Endothelial cell of umbilical vein (primary cell): ENCODE measurements around the gene ANKRD44. TPM values are rescaled to one million over a fixed set of nuclear protein-coding genes. Genes with fewer than 3 reads are reported as not detected.

Experiments
- BruUV-seq: library from RNA; stranded (reverse); fragments of 400-500 nt; replicated peaks from 2 replicates; lab custom pipeline; 2021; lab: Mats Ljungman, UMichigan
- CTCF ChIA-PET: fragments of 300-600, 350-600 bp; sonication (Branson Sonifier 250); formaldehyde crosslinking; loops from one replicate; lab custom pipeline; 2021; ENCODE audit warnings: antibody characterized with exemption, inconsistent platforms; lab: Charles Lee
- POLR2A ChIA-PET: fragments of 300-600, 350-600 bp; sonication (Branson Sonifier 250); formaldehyde crosslinking; loops from one replicate; lab custom pipeline; 2021; ENCODE audit warnings: antibody characterized with exemption, inconsistent platforms; lab: Charles Lee
- DNase-seq: peaks from one replicate; pipeline ENCODE4 v3.0.0-alpha.2; 2011; ENCODE audit warnings: low read depth, low spot score
- FAIRE-seq: peaks from 2 replicates; lab custom pipeline; 2011; peaks lifted over from hg19 to GRCh38; lab: Jason Lieb, UNC
- H2AFZ ChIP-seq: 2 replicates; pipeline ENCODE4 v1.6.0; 2012; ENCODE audit warnings: low read depth, low read length, control low read depth, inconsistent platforms
- H3K27ac ChIP-seq: 2 replicates; pipeline ENCODE4 v1.5.1; 2011; ENCODE audit warnings: low read depth, mild to moderate bottlenecking, control low read depth, low read length, moderate library complexity; ENCODE audit not compliant: insufficient read depth
- H3K27me3 ChIP-seq, 2 experiments: 2 replicates each; pipeline versions ENCODE4 v1.6.0 to v1.6.1; 2011; ENCODE audit warnings: low read length in 2 of 2, mixed read lengths in 1 of 2; ENCODE audit not compliant: control insufficient read depth in 2 of 2, insufficient read depth in 2 of 2
- H3K36me3 ChIP-seq, 2 experiments: 2 replicates in 1 of 2; 3 replicates in 1 of 2; pipeline ENCODE4 v1.5.1; 2011; ENCODE audit warnings: low read length in 2 of 2, mild to moderate bottlenecking in 1 of 2, moderate library complexity in 1 of 2; ENCODE audit not compliant: control insufficient read depth in 2 of 2, insufficient read depth in 2 of 2; ENCODE audit errors: extremely low read depth in 1 of 2
- H3K4me1 ChIP-seq: 3 replicates; pipeline ENCODE4 v1.5.1; 2011; ENCODE audit warnings: mild to moderate bottlenecking, low read length; ENCODE audit not compliant: control insufficient read depth, insufficient read depth; ENCODE audit errors: extremely low read depth
- H3K4me2 ChIP-seq: 2 replicates; pipeline ENCODE4 v1.6.1; 2011; ENCODE audit warnings: low read length, control low read depth, mixed read lengths; ENCODE audit not compliant: insufficient read depth
- H3K4me3 ChIP-seq, 3 experiments: fragments of 200-600 bp in 1 of 3; sonication (generic), shearing (Covaris generic) in 1 of 3; replicated peaks in 1 of 3; 2 replicates each; pipeline ENCODE4 v1.5.1; 2011 to 2016; ENCODE audit warnings: control low read depth in 3 of 3, low read length in 3 of 3, mild to moderate bottlenecking in 2 of 3, inconsistent platforms in 1 of 3, low read depth in 1 of 3, moderate library complexity in 1 of 3; ENCODE audit not compliant: insufficient read depth in 1 of 3
- H3K79me2 ChIP-seq: 2 replicates; pipeline ENCODE4 v1.6.0; 2012; ENCODE audit warnings: low read length, inconsistent platforms; ENCODE audit not compliant: control insufficient read depth, insufficient read depth
- H3K9ac ChIP-seq: replicated peaks from 2 replicates; pipeline ENCODE3; 2011; ENCODE audit warnings: low read length, control low read depth; ENCODE audit not compliant: insufficient read depth; ENCODE audit errors: extremely low read depth
- H3K9me1 ChIP-seq: replicated peaks from 3 replicates; pipeline ENCODE4 v1.6.0; 2011; ENCODE audit warnings: mild to moderate bottlenecking, low read length; ENCODE audit not compliant: control insufficient read depth, insufficient read depth; ENCODE audit errors: extremely low read depth
- H3K9me3 ChIP-seq: replicated peaks from 2 replicates; pipeline ENCODE4 v1.5.1; 2012; ENCODE audit warnings: low read length, inconsistent platforms; ENCODE audit not compliant: control insufficient read depth, insufficient read depth
- H4K20me1 ChIP-seq: replicated peaks from 2 replicates; pipeline ENCODE3; 2011; ENCODE audit warnings: mild to moderate bottlenecking, low read length; ENCODE audit not compliant: control insufficient read depth, insufficient read depth; ENCODE audit errors: extremely low read depth
- CTCF ChIP-seq, 2 donors: IDR thresholded peaks; 1 replicate in 1 of 2; 2 replicates in 1 of 2; pipeline ENCODE4 v1.5.1; 2011; ENCODE audit warnings: low read length in 2 of 2, mild to moderate bottlenecking in 2 of 2, moderate library complexity in 2 of 2, control low read depth in 1 of 2, inconsistent platforms in 1 of 2, low read depth in 1 of 2; ENCODE audit not compliant: insufficient read depth in 1 of 2; ENCODE audit errors: extremely low read depth in 1 of 2
- EZH2 ChIP-seq: IDR thresholded peaks from 2 replicates; pipeline ENCODE4 v1.6.1; 2012; ENCODE audit warnings: borderline replicate concordance, low read depth, mild to moderate bottlenecking, moderate library complexity, low read length, inconsistent platforms; ENCODE audit not compliant: severe bottlenecking
- FOS ChIP-seq: IDR thresholded peaks from 2 replicates; pipeline ENCODE4 v1.6.1; 2011; ENCODE audit warnings: mild to moderate bottlenecking, low read length, moderate library complexity, borderline replicate concordance; ENCODE audit not compliant: insufficient read depth
- GATA2 ChIP-seq: IDR thresholded peaks from 2 replicates; pipeline ENCODE4 v1.7.0; 2011; ENCODE audit warnings: low read depth, mild to moderate bottlenecking, moderate library complexity, mixed read lengths, low read length; ENCODE audit not compliant: insufficient read length, insufficient read depth
- JUN ChIP-seq: IDR thresholded peaks from 2 replicates; pipeline ENCODE4 v1.6.1; 2011; ENCODE audit warnings: borderline replicate concordance, low read depth; ENCODE audit not compliant: insufficient read length, insufficient read depth
- MAX ChIP-seq: IDR thresholded peaks from 2 replicates; pipeline ENCODE4 v1.6.1; 2011; ENCODE audit not compliant: insufficient read depth, insufficient read length
- MYC ChIP-seq: IDR thresholded peaks from one replicate; pipeline ENCODE4 v1.6.1; 2011; ENCODE audit warnings: mild to moderate bottlenecking, low read depth, low read length
- POLR2A ChIP-seq: IDR thresholded peaks from 2 replicates; pipeline ENCODE4 v1.6.1; 2012; ENCODE audit warnings: low read depth, mild to moderate bottlenecking, control low read depth, low read length
- POLR2AphosphoS5 ChIP-seq: IDR thresholded peaks from 2 replicates; pipeline ENCODE4 v1.6.1; 2012; ENCODE audit warnings: low read depth, mild to moderate bottlenecking, control low read depth, low read length, moderate library complexity; ENCODE audit not compliant: insufficient read depth
- dilution Hi-C: fragments of 300-500 bp; cut with MboI; formaldehyde crosslinking; loops from one replicate; pipeline ENCODE4 v1.15.0; 2019; ENCODE audit warnings: low sequenced_read_pairs; ENCODE audit not compliant: extremely low pct_ligation_motif_present
- intact Hi-C: fragments of 100-400 bp; cut with micrococcal nuclease; formaldehyde crosslinking; loops from one replicate; pipeline ENCODE4 v1.10.0; 2022
- polyA plus RNA-seq, 4 experiments: library from polyadenylated mRNA; depleted of rRNA in 3 of 4; stranded (reverse) in 3 of 4; unstranded in 1 of 4; fragments of >200 nt; gene quantifications; 2 replicates each; pipeline versions ENCODE4 v1.2.1 to v1.2.3, GENCODE V29; 2011 to 2012; ENCODE audit warnings: missing spikeins in 1 of 4
- total RNA-seq: library from RNA; stranded (reverse); gene quantifications from 2 replicates; pipeline ENCODE4 v1.2.3, GENCODE V29; 2021

The ANKRD44 gene
- total and polyA plus RNA-seq, 2 donors (not counting 3 experiments of a cell fraction or from before 2014, with no cell fraction given), result 3.4 to 6.1 TPM

- Histone ChIP-seq H3K9ac (no peak overlapping the region), H3K27me3 (peaks cover 6% of the 10 kb centered on the region in 2 experiments), H3K9me1 (no peaks in the 10 kb centered on the region), H3K4me3 (no peak overlapping the region), H3K9me3 (no peaks in the 10 kb centered on the region), H2AFZ (no peak overlapping the region), H3K79me2 (no peaks in the 10 kb centered on the region), H3K4me2 (no peak overlapping the region), H3K4me1 (peaks cover 12% of the 10 kb centered on the region), H3K27ac (no peak overlapping the region), H4K20me1 (no peaks in the 10 kb centered on the region), H3K36me3 (no peaks in the 10 kb centered on the region)
- TF ChIP-seq EZH2 (no peak), FOS (no peak), JUN (no peak), MYC (no peak), POLR2A (no peak), POLR2AphosphoS5 (no peak), MAX (no peak), CTCF (IDR thresholded peaks at IDR 0.05; ENCODE audit: extremely low read depth in 1 of 2, insufficient read depth in 1 of 2, low read depth in 1 of 2, low read length in 2 of 2) (no peak), GATA2 (no peak)
- intact Hi-C loops (no loop called here), dilution Hi-C loops (no loop called here)
- ChIA-PET CTCF (interaction anchor here (0.9 to 4.0 kb wide), 4 partner anchors 8 to 194 kb away, joined by 3 to 54 read pairs (median 4); no protein-coding TSS in a partner anchor), POLR2A (no interaction called here)
- no TSS peak for BruUV-seq
- DNase-seq (no peak), FAIRE-seq (no peak)
Measured at GRCh38 chr2:197307933-197308521, 2.6 kb downstream of the ANKRD44 start.
